HG03159 (cell line): Measurements from ENCODE around the gene TEDC1.

Source experiments
- ATAC-seq: cut with Tn5 transposase; IDR thresholded peaks from one replicate; pipeline ENCODE4 v1.9.1; 2021; ENCODE audit warnings: mild to moderate bottlenecking, moderate library complexity; ENCODE audit not compliant: unreplicated experiment

The TEDC1 gene

DNA sequence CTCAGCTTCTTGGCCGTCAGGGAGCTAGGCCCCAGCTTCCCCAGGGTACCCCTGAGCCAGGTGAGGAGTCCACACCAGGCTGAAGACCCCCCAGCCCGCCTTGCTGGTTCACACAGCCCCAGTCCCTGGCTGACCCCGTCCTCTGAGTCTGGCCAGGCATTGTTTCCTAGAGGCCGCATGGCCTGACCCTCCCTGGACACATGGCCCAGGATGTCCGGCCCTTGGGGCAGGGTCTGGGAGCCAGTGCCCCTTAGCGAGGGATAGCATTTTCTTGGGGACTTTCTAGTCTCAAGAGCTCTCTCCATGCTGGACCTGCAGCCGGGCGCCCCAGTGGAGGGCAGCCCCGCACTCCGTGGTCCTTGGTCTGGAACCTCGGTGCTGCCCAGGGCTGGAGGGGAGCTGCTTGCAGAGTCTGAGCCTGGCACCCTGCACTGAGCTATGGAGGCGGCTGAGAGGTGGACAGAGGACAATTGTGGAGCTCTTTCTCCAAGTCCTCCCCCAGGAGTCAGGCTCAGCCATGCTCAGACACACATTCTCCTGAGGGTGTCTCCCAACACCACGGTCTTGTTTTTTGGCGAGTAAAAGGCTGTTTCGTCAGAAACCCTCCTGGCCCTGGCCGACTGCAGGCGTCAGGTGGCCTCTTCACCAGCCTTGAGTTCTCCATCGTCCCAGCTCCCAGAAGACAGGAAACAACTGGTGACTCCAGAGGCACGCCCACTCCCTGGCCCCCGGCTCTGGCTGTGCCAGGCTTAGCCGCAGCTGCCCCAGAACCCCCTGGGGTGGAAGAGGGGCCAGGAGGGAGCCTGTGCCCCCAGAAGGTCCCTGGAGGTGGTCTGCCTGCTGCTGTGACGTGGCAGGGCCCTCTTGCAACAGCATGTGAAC is 34.1 kb upstream of the TEDC1 start:
- no peak for ATAC-seq

DNA sequence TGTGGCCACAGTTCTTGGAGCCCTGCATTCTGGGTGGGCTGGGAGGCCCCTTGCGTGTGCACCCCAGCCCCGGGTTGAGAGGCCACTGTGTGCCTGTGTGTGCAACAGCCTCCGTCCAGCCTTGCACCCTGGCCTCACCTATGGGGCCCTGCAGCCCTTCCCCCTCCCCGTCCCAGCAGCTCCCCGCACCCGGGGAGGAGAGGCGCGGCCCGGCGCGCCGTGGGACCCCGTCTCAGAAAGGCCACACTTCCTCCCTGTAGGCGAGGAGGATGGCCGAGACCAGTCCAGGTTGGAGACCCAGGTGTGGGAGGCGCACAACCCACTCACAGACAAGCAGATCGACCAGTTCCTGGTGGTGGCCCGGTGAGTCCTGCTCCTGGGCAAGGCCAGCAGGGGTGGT is 33.0 kb upstream of the TEDC1 start:
- ATAC-seq, result no peak

DNA sequence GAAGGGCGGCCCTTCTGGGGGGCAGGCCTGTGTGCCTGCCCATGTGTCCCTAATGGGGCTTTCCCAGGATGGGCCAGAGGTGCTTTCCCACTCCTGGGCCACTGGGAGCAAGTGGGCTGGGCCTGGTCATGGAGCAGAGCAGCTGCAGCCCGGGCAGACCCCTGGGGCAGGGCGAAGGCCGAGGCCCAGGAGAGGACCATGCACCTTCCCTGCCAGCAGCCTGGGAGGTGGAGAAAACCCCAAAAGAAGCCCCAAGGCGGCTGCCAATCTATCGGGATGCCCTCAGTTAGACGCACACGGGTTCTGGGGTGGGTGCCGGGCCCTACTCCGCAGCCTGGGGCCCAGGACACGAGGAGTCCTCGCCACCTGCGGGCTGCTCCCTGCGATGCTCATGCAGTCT is 32.5 kb upstream of the TEDC1 start:
- no peak for ATAC-seq

DNA sequence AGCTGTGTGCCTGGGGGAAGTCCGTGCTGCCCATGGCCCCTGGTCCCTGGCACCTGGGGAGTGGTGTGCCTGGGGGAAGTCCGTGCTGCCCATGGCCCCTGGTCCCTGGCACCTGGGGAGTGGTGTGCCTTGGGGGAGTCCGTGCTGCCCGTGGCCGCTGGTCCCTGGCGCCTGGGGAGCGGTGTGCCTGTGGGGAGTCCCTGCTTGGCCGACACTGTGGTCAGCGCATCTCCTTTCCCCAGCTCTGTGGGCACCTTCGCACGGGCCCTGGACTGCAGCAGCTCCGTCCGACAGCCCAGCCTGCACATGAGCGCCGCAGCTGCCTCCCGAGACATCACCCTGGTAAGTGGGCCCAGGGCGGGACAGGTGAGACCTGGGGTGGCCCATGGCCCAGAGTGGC is 30.9 kb upstream of the TEDC1 start:
- ATAC-seq, result no peak

- ATAC-seq, result no peak
Observed at GRCh38 chr14:105460616-105461015, 30.4 kb upstream of the TEDC1 start.

GRCh38 chr14:105461903-105462302 is 29.1 kb upstream of the TEDC1 start:
- no peak for ATAC-seq

DNA sequence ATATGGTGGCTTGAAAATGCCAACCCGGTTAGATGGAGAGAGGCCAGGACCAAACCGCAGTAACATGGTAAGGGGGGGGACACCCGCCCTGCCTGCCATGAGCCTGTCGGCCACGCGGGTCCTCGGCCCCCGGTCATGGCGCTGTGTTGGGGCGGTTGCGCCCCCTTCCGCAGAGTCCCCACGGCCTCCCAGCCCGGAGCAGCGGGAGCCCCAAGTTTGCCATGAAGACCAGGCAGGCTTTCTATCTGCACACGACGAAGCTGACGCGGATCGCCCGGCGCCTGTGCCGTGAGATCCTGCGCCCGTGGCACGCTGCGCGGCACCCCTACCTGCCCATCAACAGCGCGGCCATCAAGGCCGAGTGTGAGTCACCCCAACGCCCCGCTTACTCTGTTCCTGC is 26.5 kb upstream of the TEDC1 start:
- ATAC-seq, result no peak

DNA sequence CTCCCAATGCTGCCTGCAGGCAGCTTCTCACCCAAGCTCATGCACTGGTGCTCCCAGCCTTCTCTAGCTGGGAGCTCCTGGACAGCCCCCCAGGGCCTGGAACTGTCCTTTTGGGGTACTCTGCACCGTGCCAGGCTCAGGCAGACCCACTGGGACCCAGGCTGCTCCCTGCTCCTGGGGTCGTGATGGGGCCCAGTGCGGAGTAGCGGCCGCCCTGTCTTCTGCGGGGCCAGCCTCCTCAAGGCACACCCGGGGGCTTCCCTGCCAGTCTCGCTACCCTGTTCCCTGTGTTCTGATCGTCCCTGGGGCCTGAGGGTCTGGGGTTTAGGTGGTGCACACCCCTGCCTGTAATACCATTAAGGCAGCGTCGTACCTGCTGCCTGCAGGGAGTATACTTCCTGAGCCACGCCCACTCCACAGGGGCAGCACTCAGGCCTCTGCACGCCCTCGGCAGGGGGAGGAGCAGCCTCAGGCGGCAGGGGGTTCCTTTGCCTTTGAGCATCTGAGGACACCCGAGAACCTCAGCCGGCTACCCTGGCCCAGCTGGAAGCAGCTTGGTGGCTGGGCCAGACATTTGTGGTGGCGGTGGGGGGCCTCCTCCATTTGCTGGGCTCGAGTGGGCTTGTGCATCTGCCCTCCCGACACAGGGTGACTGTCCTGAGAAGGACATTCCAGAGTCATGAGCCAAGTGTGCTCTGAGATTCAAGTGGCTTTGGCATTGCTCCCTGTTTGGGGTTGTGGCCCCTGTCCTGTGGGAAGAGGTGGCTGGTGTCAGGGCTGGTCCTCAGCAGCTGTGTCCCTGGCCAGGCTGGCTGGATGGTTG is 25.6 kb upstream of the TEDC1 start:
- no peak for ATAC-seq

DNA sequence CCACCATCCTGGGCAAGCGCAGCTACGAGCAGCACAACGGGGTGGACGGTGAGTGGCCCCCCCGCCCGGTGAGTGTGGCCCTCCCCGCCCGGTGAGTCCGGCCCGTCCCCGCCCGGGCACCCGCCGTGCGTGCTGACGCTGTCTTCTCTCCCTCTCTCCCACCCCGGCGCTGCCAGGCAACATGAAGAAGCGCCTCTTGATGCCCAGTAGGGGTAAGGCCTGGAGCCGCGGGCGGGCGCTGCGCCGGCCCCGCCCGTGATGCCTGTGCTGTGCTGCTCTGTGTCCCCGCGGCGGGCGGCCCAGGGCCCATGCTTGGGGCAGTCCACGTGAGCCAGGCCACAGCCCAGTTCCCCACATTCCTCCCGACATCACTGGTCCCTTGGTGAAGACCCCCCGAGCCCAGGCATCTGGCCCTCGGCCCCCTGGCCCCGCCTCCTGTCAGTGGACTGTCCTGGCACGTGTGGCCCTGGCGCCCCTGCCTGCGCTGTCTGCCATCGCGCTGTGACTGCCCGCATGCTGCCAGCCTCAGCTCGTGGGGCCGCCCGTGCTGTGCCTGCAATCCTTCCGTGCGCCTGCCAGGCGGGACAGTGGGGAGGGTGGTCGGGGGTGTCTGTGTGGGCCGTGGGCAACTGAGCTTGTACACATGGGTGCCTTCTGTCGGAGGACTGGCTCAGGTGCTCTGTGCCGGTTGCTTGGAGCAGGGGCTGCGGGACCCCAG is 24.4 kb upstream of the TEDC1 start:
- ATAC-seq, result no peak

DNA sequence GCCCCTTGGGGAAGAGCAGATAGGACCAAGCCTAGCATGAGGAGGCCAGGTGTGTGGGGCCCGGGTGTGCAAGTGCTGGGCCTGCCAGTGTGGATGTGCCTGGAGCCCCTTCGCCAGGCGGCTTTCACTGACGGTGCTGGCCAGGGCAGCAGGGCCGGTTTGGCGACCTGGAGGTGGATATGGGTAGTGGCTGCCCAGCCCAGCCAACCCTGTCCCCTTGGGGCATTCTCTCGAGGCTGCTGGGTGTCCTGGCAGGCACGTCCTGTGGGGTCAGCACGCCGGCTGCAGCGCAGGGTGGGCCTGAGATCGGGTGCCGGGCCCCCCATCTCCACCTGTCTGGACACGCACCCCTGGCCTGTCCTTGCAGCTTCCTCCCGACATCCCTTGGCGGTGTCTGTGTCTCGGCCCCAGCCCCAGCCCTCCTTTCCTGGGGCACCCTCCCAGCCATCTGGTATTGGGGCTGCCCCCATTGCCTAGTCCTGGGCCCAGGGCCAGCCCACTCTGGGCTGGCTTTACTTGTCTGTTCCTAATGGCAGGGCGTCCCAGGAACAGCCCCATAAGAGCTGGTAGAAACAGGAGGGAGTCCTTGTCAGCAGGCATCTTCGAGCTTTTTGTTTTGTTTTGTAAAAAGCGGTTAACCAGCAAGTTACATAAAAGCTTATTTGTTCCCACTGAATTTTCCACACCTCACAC is 23.7 kb upstream of the TEDC1 start:
- ATAC-seq, result no peak

DNA sequence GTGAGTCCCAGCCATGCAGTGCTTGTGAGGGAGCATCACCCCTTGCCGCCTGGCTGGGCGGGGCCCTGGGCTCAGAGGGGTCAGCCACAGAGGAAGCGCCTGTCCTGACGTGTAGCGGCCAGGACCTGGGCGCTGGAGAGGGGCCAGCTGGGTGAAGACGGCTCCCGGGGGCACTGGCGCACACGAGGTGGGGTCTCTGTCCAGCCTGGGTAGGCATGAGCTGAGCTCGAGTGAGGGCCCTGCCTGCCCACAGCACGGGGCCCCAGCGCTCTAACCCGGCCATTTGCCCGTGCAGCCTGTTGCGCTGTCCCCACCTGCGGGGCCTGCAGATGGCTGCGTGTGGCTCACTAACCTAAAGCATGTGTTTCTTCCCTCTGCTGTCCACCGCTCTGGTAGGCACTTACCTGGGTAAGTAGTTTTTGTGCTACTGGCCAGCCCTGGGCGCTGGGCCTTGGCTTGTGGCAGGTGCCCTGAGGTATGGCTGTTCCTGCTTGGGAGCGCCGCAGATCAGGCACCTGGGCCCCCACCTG is 23.0 kb upstream of the TEDC1 start:
- ATAC-seq, result no peak

DNA sequence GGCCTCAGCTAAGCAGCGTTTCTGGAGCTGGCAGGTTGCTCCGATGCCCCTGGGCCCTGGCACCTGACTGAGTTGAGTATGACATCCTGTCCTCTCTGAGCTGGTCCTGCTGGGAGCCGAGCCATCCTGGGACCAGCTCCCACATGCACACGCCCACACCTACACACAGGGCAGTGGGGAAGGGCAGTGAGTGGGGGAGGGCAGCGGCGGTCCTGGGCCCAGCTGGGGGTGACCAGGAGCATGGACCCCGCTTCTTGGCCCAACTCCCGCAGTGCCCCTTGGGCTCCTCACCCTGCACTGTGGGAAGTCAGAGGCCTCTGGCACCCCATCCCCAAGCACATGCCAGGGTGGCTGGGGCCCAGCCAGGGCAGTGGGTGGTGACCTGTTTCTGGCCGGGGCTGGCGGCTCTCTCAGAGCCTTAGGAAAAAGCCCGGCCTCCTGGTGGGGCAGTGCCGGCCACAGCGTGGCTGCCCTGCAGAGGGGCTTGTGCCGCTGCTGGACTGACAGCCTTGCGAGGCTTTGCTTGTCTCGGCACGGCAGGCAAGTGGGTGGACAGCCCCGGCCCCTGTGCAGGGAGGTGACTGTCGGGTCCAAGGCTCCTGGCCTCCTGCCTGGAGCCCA is 22.3 kb upstream of the TEDC1 start:
- no peak for ATAC-seq

- no peak for ATAC-seq
Observed at GRCh38 chr14:105469456-105470349, 21.3 kb upstream of the TEDC1 start.

DNA sequence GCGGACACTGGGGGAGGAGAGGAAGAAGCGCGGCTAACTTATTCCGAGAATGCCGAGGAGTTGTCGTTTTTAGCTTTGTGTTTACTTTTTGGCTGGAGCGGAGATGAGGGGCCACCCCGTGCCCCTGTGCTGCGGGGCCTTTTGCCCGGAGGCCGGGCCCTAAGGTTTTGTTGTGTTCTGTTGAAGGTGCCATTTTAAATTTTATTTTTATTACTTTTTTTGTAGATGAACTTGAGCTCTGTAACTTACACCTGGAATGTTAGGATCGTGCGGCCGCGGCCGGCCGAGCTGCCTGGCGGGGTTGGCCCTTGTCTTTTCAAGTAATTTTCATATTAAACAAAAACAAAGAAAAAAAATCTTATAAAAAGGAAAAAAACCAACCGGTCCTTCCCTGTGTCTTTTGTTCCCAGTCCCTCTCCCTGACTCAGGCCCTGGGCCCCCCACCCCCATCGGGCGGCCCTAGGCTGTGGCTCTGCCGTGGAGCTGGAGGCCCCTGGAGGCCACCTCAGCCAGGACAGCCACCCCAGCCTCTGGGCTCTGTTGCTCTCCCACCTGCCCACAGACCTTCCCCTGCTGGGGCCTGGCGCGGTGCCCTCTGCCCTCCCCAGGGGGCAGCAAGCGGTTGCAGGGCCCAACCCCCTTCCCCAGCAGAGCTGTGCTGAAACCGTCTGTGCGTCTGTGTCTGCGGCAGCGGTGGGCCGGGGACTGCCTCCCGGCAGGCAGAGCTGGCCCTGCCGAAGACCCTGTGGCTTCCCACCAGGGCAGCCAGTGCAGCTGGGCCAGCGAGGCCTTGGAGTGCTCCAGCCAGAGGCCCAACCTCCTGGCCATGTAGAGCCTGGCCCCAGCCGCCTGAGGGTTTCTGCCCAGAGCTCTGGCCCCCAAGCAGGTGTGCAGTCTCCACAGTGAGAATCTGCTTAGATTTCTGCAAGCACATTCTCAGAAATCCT is 20.4 kb upstream of the TEDC1 start:
- no peak for ATAC-seq

DNA sequence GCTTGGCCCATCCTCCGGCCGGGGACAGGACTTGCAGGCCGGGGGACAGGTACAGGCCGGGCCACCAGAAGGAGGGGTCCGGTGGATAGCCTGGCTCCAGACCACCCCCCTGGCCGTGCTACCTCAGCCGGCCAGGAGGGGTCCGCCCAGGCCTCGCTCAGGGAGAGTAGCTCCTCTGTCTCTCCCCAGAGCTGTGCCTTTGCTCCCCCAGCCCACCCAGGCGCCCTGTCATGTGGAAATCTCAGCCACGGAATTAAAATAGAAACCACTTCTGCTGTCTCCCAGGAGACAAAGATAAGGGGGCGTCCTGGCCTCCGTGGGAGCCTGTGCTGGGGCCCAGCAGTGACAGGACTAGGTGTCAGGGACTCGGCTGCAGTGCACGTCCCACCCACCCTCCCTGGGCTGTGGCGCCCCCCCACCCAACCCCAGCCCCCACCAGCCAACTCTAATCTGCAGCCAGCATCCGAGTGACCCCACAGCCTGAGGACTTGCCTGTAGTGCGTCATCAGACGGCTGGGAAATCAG is 19.7 kb upstream of the TEDC1 start:
- no peak for ATAC-seq

DNA sequence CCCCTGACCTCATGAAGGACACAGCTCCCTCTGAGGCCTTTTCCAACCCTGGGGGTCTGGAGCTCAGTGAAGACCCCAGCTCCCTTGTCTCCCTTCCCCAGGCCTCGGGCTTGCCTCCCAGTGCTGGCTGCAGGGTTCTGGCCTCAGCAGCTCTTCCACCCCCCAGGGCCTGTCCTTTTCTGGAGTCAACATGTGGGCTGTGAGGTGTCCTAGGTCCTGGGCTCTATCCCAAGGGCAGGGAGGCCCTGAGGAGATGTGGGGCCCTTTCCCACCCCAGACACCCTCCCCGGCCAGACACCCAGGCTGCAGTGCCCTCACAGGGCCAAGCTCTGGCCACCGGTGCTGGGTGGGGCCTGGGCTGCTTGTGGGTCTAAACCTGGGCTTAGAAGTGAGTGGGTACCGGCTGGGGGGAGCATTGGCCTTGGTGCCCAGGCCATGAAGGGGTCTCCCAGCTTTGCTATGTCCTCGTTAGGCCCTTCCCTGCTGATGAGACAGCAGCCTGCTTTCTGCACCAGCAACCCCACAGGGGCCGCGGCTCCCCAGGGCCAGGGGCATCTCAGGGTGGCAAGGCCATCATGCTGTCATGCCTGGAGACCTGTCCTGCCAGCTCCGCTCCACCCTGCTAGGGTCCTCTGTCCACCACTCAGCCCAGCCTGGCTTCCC is 19.1 kb upstream of the TEDC1 start:
- no peak for ATAC-seq

- no peak for ATAC-seq
Observed at GRCh38 chr14:105472486-105472991, 18.5 kb upstream of the TEDC1 start.
